Activated CD4-positive, alpha-beta T cell treated with anti-CD3 and anti-CD28 coated beads, Interleukin-2, amount 50 U/mL, for 4 hours (primary cell): ENCODE results near the gene IKBKG.
"Not testable (repeated sequence)": the region's sequence is repeated elsewhere in the genome, so short reads cannot be mapped to it uniquely, and the experiment has no call there.

Source experiments
- DNase-seq, 2 experiments: peaks; one replicate each; pipeline ENCODE4 v3.0.0-alpha.2; 2020

IKBKG gene

DNA sequence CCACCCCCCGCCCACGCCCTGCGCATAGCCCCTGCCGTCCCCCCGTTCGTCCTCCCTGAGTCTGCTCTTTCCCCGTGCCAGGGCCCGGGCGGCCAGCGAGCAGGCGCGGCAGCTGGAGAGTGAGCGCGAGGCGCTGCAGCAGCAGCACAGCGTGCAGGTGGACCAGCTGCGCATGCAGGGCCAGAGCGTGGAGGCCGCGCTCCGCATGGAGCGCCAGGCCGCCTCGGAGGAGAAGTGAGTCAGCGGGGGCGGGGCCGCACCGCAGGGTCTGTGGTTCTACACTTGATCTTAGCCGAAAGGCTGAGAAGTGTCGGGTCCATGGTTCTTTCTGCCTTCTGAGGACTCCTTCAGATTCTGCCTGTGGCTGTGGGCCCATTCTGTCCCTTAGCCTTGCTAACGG lies 12.9 kb downstream of the IKBKG start:
- DNase-seq = not testable (repeated sequence)

DNA sequence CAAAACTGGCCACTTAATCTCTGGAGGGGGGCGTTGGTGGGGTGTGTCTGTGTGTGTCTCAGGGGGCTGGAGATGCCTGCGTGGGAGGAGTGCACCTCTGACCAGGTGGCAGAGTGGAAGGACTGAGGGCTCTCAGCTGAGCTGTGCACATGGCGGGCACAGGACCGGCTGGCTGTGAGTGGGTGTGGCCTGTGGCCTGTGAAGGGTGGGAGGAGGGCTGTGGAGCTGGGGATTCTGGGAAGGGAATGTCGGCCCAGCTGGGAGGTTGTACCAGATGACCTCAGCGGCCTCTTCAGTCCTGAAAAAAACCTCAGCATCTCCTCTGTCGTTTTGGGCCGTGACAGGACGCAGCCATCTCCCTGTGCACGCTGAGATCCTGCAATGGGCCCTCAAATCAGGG lies 14.9 kb downstream of the IKBKG start:
- not testable (repeated sequence) for DNase-seq

GRCh38 chrX:154570361-154570760 lies 22.9 kb downstream of the IKBKG start:
- not testable (repeated sequence) for DNase-seq

DNA sequence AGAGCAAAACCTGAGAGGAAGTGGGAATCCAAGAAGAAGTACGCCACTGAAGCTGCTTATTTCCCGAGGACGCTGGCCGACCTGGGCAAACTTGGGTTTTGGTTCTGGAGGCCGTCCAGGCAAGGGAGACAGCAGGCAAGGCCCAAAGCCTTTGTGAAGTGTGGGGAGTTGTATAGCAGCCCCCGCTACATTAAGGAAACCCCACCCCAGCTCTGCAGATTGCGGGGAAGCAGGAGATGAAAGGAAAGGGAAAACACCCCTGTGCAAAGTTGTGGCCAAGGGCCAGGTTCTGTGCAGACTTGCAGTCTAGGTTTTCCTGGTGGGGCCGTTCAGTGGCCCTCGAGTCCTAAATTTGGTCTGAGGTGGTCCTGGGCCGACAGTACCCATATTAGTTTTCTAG lies 25.6 kb downstream of the IKBKG start:
- DNase-seq = not testable (repeated sequence)

DNA sequence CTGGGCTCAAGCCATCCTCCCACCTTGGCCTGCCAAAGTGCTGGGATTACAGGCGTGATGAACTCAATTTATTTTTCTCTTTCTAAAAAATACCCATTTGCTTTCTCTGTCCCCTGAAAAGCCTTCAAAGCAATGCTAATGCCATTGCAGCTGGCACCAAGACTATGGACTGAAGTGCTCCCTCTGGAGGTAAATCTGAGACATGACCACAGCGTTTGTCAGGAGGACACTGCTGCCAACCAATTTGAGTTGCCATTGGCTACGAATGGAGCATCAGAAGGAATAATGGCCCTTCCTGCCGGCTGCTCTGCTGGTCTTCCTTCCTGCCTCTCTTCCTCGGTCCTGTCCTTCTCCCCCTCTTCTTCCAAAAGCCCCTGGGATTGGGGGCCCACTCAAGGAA lies 27.7 kb downstream of the IKBKG start:
- not testable (repeated sequence) for DNase-seq

GRCh38 chrX:154582994-154583393 lies 35.6 kb downstream of the IKBKG start:
- DNase-seq = not testable (repeated sequence)

- not testable (repeated sequence) for DNase-seq
These were observed 37.3 kb downstream of the IKBKG start, which contains the start of gene CTAG1A for GRCh38 chrX:154584585-154585183. CTAG1A (plus strand) TSS chrX:154585133; CDS start chrX:154585207, 74 bp downstream.

DNA sequence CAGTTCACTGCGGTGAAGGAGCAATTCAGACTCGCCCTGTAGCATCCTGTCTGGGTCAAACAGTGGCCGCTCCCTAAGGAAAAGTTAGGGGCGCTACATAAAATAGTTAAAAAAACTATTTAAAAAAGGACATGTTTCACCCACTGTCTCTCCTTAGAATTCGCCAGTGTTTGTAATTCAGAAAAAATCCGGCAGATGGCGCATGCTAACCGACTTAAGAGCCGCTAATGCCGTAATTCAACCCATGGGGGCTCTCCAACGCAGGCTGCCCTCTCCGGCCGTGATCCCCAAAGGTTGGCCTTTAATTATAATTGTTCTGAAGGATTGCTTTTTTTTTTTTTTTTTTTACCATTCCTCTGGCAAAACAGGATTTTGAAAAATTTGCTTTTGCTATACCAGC lies 43.0 kb downstream of the IKBKG start:
- DNase-seq = not testable (repeated sequence)

- DNase-seq = no peak
These were observed 45.1 kb downstream of the IKBKG start for GRCh38 chrX:154592505-154592904.

- DNase-seq = no peak
These were observed 45.8 kb downstream of the IKBKG start for GRCh38 chrX:154593201-154593600.

DNA sequence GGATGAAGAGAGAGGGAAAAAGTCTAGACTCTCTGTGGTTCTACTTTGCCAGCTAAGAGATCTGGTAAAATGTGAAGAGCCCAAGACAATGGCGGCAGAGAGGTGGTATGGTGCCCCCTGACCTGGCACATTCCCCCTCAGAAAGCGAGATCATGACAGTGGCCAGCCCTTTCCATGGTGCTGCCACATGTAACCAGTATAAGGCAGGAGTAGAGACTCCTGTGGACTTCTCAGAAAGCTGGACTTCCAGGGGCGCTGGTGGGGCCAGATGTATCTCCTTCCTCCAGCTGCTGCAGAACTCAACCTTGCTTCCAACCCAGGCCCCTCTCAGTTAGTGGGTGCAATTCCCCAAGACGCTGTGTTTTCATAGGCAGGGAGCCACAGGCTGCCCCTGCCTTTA lies 47.1 kb downstream of the IKBKG start:
- no peak for DNase-seq

GRCh38 chrX:154595559-154596249 lies 48.3 kb downstream of the IKBKG start:
- no peak for DNase-seq

DNA sequence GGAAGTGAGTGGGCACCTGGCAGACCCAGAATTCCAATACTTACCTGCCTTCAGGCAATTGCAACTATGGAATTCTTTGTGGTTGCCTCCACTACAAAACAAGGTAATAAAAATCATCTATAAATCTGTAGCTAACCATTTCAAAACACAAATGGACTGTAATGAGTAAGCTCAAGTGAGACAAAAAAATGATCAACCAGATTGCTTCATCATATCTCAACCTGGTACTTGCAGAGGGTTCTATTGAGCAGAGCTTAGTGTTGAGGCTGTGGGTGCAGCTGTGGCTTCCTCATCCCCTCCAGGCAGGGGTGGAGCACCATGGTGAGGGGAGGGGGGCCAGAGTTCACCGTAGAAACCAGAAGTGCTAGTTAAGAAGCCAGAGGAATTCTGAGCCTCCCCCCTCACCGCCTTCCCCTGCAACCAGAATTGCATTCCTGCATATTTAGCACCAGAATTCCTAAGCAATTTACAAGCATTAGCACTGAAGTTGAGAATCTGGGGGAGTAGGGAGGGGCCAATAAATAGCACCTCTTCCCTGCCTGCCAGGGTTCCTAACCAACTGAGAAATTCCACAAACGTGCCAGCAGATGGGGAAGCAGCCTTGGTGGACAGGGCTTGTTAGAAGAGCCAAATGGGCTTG lies 49.0 kb downstream of the IKBKG start:
- no peak for DNase-seq

DNA sequence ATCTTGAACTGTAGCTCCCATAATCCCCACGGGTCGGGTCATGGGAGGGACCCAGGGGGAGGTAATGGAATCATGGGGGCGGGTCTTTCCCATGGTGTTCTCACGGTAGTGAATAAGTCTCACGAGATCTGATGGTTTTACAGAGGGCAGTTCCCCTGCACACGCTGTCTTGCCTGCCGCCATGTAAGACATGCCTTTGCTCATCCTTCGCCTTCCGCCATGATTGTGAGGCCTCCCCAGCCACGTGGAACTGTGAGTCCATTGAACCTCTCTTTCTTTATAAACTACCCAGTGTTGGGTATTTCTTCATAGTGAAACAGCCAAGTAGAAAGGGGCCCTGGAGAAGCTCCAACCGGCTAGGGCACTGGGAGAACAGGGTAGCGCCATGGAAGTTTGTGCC lies 49.8 kb downstream of the IKBKG start:
- DNase-seq = no peak

DNA sequence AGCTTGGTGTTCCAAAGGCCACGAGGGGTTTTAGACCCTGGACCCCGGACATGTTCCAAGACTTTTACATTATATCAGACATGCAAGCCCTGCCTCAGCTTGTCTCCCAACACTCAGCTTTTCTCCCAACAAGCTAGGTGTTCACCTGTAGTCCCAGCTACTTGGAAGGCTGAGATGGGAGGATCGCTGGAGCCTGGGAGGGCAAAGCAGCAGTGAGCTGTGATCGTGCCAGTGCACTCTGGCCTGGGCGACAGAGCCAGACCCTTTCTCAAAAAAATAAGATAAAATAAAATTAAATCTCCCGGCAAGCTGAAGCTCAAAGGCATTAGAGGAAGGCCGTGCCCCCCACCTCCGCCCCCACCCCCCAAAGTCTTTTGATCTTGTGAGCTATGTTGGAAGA lies 51.2 kb downstream of the IKBKG start:
- no peak for DNase-seq

- no peak for DNase-seq
These were observed 52.1 kb downstream of the IKBKG start for GRCh38 chrX:154599531-154599930.

DNA sequence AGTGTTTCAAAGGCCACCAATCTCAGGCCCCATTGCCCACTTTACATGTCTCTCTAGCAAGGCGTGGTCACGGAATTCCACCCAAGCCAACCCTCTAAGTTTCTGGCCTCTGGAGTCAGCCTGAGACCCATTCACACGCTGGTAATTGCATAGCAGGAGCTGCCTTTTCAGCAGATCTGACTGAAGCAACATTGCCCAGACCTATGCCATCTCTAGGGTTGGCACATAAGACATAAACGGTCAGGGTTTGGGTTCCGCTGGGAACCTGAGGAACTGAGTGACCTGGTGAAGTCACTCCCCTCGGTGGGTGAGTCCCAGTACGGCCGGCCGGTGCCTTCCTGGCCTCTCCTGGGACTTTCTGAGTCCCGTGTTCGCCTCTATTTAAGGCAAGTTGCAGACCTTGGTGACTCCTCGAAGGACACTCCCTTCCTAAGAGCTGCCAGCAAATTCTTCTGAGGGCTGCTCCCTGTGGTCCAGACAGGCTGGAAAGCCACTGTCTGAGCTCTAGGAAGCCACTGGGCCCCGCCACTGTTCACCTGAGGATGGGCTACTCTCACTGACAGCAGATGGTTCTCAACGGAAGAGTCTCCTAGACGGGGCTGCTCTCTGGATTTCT lies 53.4 kb downstream of the IKBKG start:
- no peak for DNase-seq

DNA sequence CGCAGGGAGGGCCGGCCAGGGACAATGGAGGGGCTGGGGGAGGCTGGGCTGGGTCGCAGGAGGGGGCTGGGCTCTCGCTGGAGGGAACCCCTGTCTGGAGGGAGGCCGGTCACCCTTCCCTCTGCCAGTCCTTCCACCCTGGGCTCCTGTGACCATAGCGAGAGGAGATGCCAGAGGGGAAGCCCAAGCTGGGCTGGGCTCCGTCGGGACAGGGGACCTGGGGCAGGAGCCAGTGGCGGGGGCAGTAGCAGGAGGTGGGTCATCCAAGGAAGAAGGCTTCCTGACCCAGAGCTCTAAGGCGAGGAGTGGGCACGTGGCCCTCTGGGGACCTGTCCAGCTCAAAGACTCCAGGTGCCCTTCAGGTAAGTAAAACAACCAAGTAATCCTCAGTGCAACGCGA lies 54.8 kb downstream of the IKBKG start:
- no peak for DNase-seq

DNA sequence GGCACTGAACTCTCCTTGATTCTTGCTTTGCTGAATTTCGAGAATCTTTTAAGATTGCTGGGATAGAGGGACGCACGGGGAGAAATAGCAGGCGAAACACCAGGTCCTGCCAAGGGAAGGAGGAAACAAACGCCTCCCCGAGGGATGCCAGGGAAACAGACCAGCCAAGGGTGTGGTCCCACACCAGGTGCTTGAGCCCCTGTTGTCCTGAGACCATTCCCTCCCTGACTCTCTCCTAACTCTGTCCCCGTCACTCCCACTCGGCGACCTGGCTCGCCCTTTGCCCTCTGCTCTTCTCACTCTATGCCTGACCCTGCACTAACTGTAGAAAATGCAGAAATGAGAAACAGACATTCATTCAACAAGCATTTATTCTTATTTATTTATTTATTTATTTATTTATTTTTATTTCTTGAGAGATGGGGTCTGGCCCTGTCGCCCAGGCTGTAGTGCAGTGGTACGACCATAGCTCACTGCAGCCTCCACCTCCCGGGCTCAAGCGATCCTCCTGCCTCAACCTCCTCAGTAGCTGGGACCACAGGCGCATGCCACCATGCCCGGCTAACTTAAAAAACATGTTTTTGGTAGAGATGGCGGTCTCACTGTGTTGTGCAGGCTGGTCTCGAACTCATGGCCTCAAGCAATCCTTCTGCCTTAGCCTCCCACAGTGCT lies 55.5 kb downstream of the IKBKG start:
- no peak for DNase-seq

- DNase-seq = no peak
These were observed 56.3 kb downstream of the IKBKG start for GRCh38 chrX:154603438-154604430.

- DNase-seq = no peak
These were observed 58.1 kb downstream of the IKBKG start for GRCh38 chrX:154605566-154605965.

DNA sequence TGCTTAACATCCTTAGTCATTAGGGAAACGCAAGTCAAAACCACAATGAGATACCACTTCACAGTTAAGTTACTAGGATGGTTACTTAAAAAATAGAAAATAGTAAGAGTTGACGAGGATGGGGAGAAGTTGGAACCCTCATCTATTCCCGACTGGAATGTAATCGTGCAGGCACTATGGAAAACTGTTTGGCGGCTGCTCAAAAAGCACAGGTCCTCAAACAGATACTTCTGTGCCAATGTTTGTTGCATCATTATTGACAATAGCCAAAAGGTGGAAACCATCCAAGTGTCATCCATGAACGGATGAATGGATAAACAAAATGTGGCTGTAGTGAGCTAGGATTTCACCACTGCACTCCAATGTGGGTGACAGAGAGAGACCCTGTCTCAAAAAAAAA lies 60.0 kb downstream of the IKBKG start:
- no peak for DNase-seq
